AG09319 (cell line): ENCODE data around the gene SLC17A2.

ENCODE experiments used
- DNase-seq: peaks from one replicate; pipeline ENCODE4 v3.0.0-alpha.2; 2010; ENCODE audit warnings: low read depth; ENCODE audit errors: extremely low read depth
- TF ChIP-seq, protein P1 (sequence below): IDR thresholded peaks from 2 replicates; pipeline ENCODE4 v1.5.1; 2011; ENCODE audit warnings: low read depth, mild to moderate bottlenecking, inconsistent platforms, low read length, moderate library complexity

Gene SLC17A2

DNA sequence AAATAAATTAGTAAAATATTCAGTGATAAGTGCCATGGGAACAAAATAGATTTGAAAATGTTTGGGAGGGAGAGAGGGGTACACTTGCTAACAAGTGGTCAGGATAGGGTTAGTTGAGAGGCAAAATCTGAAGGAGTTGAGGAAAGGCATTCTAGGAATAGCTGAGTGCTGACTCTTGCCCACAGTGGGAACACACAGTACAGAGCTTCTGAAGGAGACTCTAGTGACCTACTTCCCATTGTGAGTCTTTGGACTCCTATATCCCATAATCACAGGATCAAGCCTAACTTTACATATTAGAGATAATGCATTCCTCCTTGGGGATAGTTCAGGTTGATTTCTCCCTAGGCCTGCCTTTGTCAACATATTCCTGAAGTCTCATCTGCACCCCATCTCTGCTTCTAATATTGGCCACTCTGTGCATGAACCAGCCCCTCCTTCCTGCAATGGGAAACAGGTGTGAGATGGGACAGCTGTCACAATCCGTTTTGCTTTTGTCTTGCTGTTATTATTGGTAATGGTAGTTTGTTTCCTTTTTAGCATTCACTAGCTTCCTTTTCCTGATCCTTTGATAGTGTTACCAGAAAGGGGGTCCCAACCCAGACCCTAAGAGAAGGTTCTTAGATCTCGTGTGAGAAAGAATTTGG is 29.5 kb upstream of the SLC17A2 start:
- TF ChIP-seq, protein P1, sequence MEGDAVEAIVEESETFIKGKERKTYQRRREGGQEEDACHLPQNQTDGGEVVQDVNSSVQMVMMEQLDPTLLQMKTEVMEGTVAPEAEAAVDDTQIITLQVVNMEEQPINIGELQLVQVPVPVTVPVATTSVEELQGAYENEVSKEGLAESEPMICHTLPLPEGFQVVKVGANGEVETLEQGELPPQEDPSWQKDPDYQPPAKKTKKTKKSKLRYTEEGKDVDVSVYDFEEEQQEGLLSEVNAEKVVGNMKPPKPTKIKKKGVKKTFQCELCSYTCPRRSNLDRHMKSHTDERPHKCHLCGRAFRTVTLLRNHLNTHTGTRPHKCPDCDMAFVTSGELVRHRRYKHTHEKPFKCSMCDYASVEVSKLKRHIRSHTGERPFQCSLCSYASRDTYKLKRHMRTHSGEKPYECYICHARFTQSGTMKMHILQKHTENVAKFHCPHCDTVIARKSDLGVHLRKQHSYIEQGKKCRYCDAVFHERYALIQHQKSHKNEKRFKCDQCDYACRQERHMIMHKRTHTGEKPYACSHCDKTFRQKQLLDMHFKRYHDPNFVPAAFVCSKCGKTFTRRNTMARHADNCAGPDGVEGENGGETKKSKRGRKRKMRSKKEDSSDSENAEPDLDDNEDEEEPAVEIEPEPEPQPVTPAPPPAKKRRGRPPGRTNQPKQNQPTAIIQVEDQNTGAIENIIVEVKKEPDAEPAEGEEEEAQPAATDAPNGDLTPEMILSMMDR: no peak
- no peak for DNase-seq

GRCh38 chr6:25958700-25959162 is 28.2 kb upstream of the SLC17A2 start:
- DNase-seq: no peak

DNA sequence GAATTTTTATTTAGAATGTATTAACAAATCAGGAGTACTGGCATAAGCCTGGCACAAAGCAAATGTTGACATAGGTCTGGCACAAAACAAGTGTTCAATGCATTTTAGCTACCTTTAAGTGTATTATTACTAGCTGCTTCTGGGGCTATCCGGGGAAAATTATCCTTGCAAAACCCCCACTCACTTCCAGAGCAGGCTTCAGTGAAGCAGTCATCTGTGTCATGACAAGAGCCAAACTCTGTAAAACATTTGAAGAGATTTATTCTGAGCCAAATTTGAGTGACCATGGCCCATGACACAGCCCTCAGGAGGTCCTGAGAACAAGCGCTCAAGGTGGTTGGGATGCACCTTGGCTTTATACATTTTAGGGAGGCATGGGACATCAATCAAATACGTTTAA is 25.7 kb upstream of the SLC17A2 start:
- no peak for DNase-seq
- TF ChIP-seq, protein P1: no peak

More at GRCh38 chr6:25958700-25959162, 28.2 kb upstream of the SLC17A2 start:
- TF ChIP-seq, protein P1: no peak

DNA sequence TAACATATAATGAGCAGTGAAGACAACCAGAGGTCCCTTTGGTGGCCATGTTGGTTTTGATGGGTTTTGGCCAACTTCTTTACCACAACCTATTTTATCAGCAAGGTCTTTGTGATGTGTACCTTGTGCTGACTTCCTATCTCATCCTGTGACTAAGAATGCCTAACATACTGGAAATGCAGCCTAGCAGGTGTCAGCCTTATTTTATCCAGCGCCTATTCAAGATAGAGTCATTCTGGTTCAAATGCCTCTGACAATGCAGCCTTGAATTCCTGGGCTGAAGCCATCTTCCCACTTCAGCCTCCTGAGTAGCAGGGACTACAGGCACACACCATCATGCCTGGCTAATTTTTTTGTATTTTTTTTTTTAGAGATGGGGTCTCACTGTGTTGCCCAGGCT is 24.3 kb upstream of the SLC17A2 start:
- TF ChIP-seq, protein P1: no peak
- no peak for DNase-seq

GRCh38 chr6:25953733-25954132 is 23.2 kb upstream of the SLC17A2 start:
- DNase-seq: no peak
- TF ChIP-seq, protein P1: no peak

DNA sequence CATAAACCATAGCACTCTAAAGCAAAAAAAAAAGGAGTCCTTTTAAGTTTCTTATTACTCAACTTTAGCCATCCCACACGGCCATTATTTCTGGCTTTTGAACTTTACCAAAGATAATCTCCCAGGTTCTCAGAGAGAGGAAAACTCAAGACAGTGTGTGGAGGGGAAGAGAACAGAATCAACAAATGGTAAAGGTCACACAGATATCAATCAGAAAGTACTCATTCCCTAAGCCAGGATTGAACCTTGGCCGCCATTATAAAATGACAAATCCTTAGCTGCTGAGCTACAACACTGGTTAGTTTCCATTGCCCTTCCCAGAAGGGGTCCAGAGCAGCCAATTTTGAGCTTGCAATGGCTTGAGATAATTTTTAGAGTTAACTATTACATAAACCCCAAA is 22.0 kb upstream of the SLC17A2 start:
- DNase-seq: no peak

More for the DNA sequence above, 22.0 kb upstream of the SLC17A2 start:
- TF ChIP-seq, protein P1: no peak
